Hematopoietic multipotent progenitor cell treated with erythropoietin and hydrocortisone succinate and interleukin-3 and kit ligand, for 6 days (in vitro differentiated cells): ENCODE results near the gene SEPTIN8.

Source experiments
- DNase-seq: peaks from one replicate; pipeline ENCODE4 v3.0.0-alpha.2; 2015

The SEPTIN8 gene

GRCh38 chr5:132764051-132764450 lies 13.0 kb downstream of the SEPTIN8 start:
- no peak for DNase-seq

DNA sequence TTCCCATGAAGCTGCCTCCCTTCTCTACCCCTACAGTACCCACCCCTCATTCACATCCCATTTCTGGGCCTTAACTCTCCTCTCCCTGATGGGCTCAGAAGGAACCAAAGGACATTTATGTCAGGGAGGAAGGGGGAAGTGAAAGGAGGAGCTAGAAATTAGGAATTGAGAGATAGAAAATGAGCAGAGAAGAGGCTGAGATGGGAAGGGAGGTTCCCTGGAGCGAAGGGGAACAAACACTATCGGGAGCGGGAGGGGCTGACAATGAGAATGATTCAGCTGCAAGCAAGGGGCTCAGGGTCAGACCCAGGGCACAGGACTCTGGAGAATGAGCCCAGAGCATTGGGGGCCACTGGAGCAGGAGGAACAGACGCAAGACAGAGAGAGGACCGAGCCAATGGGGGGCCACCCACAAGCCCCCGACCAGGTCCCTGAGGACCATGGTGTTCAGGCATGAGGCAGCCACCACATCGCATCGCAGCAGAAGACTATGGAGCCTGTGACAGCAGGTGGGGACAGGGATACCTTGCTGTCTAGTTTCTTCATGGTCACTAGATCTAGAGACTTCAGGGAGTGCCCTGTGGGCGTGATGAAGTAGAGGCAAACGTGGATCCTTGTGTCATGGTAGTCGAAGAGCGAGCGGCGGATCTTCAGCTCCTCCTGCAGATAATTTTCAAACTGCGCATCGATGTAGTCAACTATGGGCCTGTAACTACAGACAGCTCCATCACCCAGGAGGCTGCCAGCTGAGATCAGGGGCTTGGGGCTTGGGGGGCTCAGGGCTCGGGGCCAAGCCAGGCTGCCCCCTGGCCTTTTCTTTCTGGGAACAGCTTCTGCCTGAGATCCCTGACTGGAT lies 13.6 kb downstream of the SEPTIN8 start:
- no peak for DNase-seq

- no peak for DNase-seq
Measured at GRCh38 chr5:132762246-132763000, 14.6 kb downstream of the SEPTIN8 start.

DNA sequence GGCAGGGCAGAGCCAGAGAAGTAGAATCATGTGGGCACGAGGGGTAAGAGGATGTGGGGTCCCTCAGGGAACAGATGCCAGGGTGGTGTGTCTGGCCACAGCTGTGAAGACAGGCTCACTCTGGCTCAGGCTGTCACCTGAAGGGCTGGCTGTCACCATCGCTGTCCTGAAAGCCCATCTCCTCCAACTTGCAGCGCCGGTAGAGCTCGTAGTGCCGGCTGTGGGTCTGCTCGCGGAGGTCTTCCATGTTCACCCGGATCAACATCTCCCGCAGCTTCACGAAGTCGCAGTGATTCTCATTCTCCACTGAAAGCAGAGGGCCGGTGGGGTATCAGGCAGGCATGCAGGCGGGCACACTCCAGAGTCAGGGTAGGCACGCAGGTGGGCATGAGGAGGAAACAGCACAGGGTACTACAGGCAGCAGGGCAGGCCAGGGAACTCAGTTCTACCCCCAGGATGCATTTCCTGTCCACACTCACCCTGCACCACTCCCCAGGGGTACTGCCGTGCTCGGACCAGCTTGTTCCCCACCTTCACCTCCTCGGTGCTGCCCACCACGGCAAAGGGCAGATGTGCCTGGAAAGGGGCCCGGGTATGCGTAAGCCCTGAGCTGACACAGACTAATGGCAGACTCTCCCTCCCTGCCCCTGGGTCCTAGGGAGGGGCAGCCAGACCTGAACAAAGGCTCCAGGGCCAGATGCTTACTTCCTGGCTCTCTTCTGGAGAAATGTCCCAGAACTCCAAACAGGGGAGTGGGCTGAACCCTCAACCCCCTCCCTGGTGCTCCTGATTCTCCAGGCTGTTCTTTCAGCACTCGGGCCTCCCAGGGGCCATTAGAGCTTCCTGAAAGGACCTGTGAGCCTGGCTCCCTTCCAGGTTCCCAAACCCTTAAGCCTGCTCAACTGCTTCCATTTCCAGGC lies 15.5 kb downstream of the SEPTIN8 start:
- no peak for DNase-seq

DNA sequence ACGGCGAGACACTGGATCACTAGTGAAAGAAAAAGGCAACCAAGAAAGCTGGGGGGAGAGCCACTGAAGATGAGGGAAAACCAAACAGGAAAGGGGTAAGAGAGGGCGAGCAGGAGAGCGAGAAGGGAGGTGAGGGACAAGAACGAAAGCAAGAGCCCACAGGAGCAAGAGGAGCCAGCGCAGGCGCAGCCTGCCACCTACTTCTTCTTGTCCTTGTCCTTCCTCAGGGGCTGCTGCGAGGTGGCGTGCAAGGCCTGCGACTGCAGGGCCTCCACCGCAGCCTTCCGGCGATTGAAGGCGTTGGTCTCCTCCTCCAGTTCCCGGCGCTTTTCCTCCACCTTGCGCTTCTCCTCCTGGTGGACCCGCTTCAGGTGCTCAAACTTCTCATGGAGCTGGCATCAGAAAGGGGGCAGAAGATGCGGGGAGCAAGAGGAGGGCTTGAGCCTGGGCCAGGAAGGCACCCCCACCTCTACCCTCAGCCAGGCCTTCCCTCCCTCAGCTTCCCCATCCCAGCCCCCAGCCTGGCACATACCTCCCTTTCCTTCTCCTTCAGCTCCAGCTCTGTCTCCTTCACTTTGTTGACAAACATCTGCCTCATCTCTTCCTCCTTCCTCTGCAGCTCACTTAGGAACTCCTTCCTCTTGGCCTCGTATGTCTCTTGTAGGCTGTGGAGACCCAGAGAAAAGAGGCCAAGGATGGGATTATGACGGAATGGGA lies 16.3 kb downstream of the SEPTIN8 start:
- no peak for DNase-seq

DNA sequence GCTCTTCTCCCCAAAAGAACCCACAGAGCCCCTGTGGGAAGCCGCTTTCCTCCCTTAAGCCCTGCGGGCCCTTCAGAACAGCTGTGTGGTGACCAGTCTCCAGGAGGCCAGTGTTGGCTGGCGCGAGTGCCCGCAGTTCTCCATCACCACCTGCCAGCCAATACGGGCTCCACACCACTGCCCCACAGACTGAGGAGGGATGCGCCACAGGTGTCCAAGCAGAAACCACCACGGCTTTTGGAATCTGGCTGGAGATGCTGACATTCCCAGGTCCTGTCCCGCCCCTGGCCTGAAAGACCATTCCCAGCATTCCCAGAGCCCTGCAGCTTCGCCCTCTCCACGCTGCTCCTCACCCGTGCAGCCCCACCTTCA lies 17.0 kb downstream of the SEPTIN8 start:
- DNase-seq, result no peak

DNA sequence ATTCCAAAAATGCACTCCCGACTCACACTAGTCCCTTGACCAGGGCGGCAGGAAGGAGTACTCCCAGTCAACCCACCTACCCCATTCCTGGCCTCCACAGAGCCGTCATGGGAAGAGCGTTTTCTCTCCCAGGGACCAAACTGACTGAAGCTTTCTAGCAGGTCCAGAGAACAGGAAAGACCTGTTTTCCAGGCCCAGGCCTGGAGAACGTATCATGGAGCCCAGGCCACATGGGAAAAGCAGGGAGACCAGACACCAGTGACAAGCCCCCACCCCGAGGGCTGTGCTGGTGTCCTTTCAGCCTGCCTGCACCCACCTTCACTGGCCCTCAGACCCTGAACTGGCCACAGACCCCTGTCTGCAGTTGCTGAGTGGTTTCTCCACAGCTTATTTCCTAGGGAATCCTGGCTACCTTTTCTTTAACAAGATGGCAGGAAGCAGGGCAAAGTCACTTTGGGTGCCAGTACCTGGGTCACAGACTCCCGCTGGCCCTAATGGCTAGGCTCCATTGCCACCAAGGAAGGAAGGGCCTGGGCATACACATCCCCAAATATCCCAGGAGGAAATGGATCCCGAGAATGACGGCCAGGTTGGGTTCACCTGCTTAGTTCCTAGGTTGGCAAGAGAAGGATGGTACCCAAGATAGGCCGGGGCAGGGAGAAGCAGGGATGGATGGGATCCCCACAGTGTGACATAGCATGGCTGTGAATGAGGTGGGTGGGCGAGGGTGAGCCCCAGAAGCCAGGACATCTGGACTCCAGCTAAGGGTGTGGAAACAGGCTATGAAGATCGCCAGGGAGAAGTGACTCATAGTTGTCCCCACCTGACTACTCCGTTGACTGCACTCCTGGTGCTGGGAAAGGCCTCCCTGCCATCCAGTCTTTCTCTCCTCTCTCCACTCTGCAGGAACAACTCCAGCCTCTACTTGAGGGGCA lies 17.7 kb downstream of the SEPTIN8 start:
- no peak for DNase-seq

DNA sequence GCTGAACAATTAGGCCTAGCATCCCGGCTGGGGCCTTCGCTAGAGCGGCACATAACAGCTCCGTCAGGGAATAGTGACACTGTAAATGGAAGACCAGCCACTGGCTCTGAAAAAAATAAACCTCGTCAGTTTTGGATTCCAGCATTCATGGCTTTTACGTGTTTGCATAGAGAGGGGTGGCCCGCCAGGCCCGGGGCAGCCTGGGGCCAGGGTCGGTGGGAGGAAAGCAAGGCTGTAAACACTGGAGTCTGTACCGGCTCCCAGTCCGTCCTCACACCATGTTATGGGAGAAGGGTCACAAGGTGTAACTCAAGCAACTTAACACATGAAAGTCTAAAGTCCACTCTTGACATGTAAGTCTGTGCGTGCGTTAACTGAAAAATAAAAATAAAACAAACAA lies 18.6 kb downstream of the SEPTIN8 start:
- DNase-seq, result no peak

DNA sequence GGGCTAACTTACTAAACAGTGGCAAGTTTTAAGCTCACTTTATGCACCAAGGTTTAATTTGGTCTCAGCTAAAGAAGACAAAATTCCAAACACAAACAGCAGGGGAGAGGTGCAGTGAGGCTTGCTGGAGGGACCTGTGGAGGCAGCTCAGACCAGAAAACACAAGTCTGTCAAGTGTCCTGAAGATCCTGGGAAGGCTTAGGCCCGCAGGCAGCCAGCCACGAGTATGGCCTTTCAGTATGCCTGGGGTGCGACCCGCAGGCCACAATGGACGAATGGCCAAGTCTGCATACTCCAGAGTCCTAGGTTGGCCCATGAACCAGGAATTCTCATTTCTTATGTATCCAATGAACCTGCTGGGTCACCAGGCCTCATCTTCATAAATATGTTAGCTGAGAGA lies 20.5 kb downstream of the SEPTIN8 start:
- no peak for DNase-seq

GRCh38 chr5:132754947-132755346 lies 22.1 kb downstream of the SEPTIN8 start:
- DNase-seq, result peak; percentile 52

GRCh38 chr5:132754111-132754510 lies 22.9 kb downstream of the SEPTIN8 start:
- no peak for DNase-seq

DNA sequence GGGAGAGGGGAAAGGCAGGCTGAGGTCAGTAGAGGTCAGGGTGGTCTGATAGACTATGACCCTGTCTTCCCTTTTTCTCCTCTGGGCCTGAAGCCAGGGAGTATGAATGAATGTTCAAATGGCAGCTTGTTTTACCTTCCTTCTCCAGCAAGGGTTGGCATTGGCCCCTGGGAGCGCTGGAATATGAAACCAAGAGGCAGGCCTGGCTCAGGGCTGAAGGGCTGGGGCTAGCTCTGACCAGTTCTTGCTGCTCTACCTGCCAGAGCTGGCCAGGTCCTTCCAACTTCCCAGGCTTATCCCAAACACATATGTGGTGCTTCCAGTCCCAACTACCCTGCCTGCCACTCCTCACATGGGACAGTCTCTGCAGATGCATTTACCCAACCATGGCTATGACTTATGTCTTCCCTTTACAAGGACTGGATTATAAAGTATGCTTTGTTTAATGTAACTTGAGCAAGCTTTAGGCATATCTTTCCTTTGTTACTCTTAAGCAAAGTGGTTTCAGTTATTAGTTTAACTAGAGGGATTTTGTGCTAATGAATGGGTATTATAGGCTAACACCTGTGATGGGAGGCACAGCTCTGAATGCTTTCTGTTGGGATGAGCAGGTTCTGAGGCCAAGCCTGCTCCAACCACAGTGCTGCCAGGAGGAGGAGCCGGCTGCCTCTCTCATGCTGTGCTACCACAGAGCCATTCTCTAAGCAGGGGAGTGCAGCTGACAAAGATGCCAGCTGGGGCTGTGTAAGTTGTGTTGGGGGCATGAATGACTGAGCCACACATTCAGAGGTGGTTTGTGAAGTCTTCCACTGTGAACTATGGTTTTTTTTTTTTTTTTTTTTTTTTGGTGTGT lies 23.7 kb downstream of the SEPTIN8 start:
- DNase-seq, result peak; percentile 39

GRCh38 chr5:132752581-132753125 lies 24.4 kb downstream of the SEPTIN8 start:
- DNase-seq, result no peak

GRCh38 chr5:132751971-132752580 lies 25.0 kb downstream of the SEPTIN8 start:
- no peak for DNase-seq

DNA sequence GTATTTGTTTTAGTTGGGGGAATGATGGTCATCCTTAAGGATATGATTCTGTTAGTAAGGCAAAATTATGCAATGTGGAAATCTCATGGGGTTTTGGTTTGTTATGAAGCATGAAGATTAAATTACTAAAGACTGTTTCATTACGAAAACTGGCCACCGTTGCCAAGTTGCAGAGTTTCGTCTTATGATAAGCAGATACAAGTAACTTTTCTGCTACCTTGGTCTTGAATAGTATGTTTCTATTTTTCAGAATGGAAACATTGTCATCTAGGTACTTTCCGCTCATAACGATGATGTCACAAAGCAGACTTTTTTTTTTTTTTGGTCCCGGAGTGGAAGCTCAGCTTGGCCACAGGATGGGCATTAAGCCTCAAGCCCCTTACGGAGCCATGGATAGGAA lies 25.6 kb downstream of the SEPTIN8 start:
- DNase-seq, result no peak

GRCh38 chr5:132750471-132751230 lies 26.4 kb downstream of the SEPTIN8 start:
- DNase-seq, result no peak

DNA sequence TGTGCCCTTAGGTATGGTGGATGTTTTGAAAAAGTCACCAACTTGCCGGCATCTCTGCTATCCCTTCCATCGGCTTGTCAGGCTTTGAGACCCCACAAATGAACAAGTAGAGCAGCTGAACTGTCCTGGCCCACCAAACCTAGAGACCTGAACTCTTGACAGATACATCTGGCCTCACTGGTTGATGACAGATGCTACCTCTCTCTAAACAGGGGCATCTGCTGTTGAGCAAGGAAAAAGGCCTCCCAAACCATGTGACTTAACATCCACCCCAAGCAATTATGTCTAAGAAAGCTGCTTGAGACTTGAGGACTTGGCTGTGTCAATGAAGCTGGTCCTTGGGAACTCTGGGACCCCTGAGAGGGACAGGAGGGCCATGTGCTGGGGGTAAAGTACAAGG lies 27.5 kb downstream of the SEPTIN8 start:
- no peak for DNase-seq

DNA sequence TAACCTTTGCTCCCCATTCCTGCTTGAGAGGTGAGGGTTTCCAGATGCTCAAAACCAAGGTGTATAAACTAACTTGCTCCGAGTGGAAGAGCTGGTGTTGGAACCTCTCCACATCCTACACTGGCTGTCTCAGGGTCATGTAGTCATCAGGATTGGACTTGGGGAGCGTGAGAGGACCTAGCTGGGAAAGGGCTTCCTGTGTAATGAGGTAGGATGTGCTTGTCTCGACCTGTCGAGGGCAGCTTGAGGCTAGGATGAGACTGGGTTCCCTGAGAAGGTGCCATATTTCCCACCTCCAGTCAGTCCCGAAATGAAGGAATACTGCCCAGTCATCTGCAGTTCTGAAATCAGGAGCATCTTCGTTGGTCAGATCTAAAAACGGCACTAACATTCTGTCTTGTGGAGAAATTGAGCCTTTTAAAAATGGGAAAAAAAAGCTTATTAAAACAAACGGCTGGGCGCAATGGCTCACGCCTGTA lies 28.5 kb downstream of the SEPTIN8 start:
- DNase-seq, result no peak
